Measurements from ENCODE around the gene LGALS7. TPM values are rescaled to one million over a fixed set of nuclear protein-coding genes. Genes with fewer than 3 reads are reported as not detected.

Gene LGALS7
- total RNA-seq, 1 experiment from 2014 or later: not detected

DNA sequence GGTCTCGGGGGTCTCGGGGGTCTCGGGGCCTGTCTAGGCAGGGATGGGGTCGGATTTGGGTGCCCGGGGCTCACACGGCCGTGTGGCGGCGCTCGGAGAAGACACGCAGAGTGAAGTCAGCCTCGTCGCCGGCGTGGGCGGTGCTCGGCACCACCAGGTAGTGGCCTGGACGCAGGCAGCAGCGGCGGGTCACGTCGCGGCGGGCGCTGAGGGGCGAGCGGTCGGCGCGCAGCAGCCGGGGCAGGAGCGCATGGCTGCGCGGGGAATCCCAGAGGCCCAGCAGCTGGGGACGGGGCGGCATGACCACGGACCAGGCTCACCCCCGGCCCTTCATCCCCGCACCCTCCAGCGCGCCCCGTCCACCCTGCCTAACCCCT lies 37.3 kb downstream of the LGALS7 start:
- TF ChIP-seq POLR2AphosphoS5 (IDR thresholded peaks at IDR 0.05; ENCODE audit: low read depth, low read length) (peak; percentile 87), TCF7L2 (IDR thresholded peaks at IDR 0.05; ENCODE audit: low read depth, low read length) (no peak), SIN3A (IDR thresholded peaks at IDR 0.05; ENCODE audit: borderline replicate concordance, insufficient read depth, low read depth, low read length) (peak; percentile 38; the same call in 1 of the 2 replicates)
- TF ChIP-seq, protein P1, sequence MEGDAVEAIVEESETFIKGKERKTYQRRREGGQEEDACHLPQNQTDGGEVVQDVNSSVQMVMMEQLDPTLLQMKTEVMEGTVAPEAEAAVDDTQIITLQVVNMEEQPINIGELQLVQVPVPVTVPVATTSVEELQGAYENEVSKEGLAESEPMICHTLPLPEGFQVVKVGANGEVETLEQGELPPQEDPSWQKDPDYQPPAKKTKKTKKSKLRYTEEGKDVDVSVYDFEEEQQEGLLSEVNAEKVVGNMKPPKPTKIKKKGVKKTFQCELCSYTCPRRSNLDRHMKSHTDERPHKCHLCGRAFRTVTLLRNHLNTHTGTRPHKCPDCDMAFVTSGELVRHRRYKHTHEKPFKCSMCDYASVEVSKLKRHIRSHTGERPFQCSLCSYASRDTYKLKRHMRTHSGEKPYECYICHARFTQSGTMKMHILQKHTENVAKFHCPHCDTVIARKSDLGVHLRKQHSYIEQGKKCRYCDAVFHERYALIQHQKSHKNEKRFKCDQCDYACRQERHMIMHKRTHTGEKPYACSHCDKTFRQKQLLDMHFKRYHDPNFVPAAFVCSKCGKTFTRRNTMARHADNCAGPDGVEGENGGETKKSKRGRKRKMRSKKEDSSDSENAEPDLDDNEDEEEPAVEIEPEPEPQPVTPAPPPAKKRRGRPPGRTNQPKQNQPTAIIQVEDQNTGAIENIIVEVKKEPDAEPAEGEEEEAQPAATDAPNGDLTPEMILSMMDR (IDR thresholded peaks at IDR 0.05): no peak
- ChIA-PET CTCF (no interaction called here), POLR2A (no interaction called here)
- Histone ChIP-seq H3K4me1 (ENCODE audit: control insufficient read depth, insufficient read depth, low read length) (peaks cover 43% of the 10 kb centered on the region), H3K27ac (ENCODE audit: low read length) (no peak overlapping the region), H3K27me3 (ENCODE audit: control insufficient read depth, insufficient read depth, low read length) (no peaks in the 10 kb centered on the region), H3K4me3 (ENCODE audit: low read depth in 2 of 2, low read length in 2 of 2) (peak overlapping the region; percentile 34 to 44), H3K9me3 (ENCODE audit: control insufficient read depth, insufficient read depth, low read depth, low read length) (no peaks in the 10 kb centered on the region), H3K36me3 (ENCODE audit: control insufficient read depth, insufficient read depth, low read length) (peaks cover 7% of the 10 kb centered on the region; the same call in 1 of the 2 replicates)
- ATAC-seq: peak; percentile 40
- no TSS peak for BruUV-seq (replicated peaks)
- DNase-seq (ENCODE audit: low read depth, low spot score): no peak
- intact Hi-C loops (cut with micrococcal nuclease; ENCODE audit: unreplicated experiment) (no loop called here), in situ Hi-C loops (cut with HindIII; ENCODE audit: low pct_unique_long_range_greater_than_20kb, low sequenced_read_pairs) (no loop called here)

DNA sequence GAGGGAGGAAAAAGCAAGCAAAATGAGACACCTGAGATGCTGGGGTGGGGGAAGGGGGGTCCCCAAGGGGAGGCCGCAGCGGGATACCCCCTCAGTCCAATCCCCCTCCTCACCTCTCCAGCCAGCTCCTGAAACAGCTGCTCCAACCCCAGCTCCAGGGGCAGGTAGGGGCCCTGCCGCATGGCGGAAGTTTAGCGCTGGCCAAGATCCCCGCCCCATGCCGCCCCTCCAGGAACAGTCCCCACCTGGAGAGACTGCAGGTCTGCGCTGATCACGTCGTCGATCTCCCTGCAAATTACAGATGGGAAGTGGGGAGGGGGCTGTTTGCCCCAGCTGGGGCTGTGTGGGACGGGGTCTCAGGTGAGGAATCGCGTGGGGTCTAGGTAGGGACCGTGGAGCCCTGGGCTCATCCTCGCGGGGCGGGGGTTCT lies 38.0 kb downstream of the LGALS7 start:
- ATAC-seq: peak; percentile 31
- TF ChIP-seq POLR2AphosphoS5 (IDR thresholded peaks at IDR 0.05; ENCODE audit: low read depth, low read length) (peak; percentile 29), TCF7L2 (IDR thresholded peaks at IDR 0.05; ENCODE audit: low read depth, low read length) (no peak), SIN3A (IDR thresholded peaks at IDR 0.05; ENCODE audit: borderline replicate concordance, insufficient read depth, low read depth, low read length) (peak; percentile 88; the same call in 1 of the 2 replicates)
- TF ChIP-seq, protein P1 (IDR thresholded peaks at IDR 0.05): no peak
- TF ChIP-seq, protein P2, sequence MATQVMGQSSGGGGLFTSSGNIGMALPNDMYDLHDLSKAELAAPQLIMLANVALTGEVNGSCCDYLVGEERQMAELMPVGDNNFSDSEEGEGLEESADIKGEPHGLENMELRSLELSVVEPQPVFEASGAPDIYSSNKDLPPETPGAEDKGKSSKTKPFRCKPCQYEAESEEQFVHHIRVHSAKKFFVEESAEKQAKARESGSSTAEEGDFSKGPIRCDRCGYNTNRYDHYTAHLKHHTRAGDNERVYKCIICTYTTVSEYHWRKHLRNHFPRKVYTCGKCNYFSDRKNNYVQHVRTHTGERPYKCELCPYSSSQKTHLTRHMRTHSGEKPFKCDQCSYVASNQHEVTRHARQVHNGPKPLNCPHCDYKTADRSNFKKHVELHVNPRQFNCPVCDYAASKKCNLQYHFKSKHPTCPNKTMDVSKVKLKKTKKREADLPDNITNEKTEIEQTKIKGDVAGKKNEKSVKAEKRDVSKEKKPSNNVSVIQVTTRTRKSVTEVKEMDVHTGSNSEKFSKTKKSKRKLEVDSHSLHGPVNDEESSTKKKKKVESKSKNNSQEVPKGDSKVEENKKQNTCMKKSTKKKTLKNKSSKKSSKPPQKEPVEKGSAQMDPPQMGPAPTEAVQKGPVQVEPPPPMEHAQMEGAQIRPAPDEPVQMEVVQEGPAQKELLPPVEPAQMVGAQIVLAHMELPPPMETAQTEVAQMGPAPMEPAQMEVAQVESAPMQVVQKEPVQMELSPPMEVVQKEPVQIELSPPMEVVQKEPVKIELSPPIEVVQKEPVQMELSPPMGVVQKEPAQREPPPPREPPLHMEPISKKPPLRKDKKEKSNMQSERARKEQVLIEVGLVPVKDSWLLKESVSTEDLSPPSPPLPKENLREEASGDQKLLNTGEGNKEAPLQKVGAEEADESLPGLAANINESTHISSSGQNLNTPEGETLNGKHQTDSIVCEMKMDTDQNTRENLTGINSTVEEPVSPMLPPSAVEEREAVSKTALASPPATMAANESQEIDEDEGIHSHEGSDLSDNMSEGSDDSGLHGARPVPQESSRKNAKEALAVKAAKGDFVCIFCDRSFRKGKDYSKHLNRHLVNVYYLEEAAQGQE (IDR thresholded peaks at IDR 0.05; ENCODE audit: insufficient read depth in 1 of 2, low read depth in 2 of 2, low read length in 1 of 2): no peak
- ChIA-PET POLR2A (interaction anchor here (0.6 to 1.5 kb wide), 3 partner anchors 13 to 195 kb away, joined by 3 to 4 read pairs (median 3); no protein-coding TSS in a partner anchor), CTCF (interaction anchor here (0.6 to 1.7 kb wide), 2 partner anchors 47 to 195 kb away, joined by 5 to 7 read pairs; partner anchors contain the start of genes MRPS12 and SARS2)
- DNase-seq (ENCODE audit: low read depth, low spot score): no peak
- intact Hi-C loops (cut with micrococcal nuclease; ENCODE audit: unreplicated experiment): no loop called here
- H3K4me3 ChIP-seq (ENCODE audit: low read depth in 2 of 2, low read length in 2 of 2): peak overlapping the region; percentile 37 to 54
- H3K9me3 ChIP-seq (ENCODE audit: control insufficient read depth, insufficient read depth, low read depth, low read length): no peaks in the 10 kb centered on the region
- no peaks in the 10 kb centered on the region for H3K27me3 ChIP-seq (ENCODE audit: control insufficient read depth, insufficient read depth, low read length)
- H3K4me1 ChIP-seq (ENCODE audit: control insufficient read depth, insufficient read depth, low read length): peaks cover 51% of the 10 kb centered on the region
- peak overlapping the region; percentile 93 for H3K27ac ChIP-seq (ENCODE audit: low read length)
- in situ Hi-C loops (cut with HindIII; ENCODE audit: low pct_unique_long_range_greater_than_20kb, low sequenced_read_pairs): no loop called here
- peaks cover 10% of the 10 kb centered on the region for H3K36me3 ChIP-seq (ENCODE audit: control insufficient read depth, insufficient read depth, low read length)
- no TSS peak for BruUV-seq (replicated peaks)
